T-helper 2 cell treated with Interferon-gamma antibody and Interleukin-4, amounts not matched to agents 100 ng/mL and 5 ng/mL, for 36 hours (primary cell): Measurements from ENCODE around the gene RYR2. TPM values are rescaled to one million over a fixed set of nuclear protein-coding genes. Genes with fewer than 3 reads are reported as not detected.
"Not testable (repeated sequence)": the region's sequence is repeated elsewhere in the genome, so short reads cannot be mapped to it uniquely, and the experiment has no call there.

Experiments used
- intact Hi-C: fragments of 100-400 bp; cut with micrococcal nuclease; formaldehyde crosslinking; loops from one replicate; pipeline ENCODE4 v1.15.1; 2023
- total RNA-seq: library from RNA; stranded (reverse); gene quantifications from 2 replicates; pipeline ENCODE4 v1.2.3, GENCODE V29; 2022

RYR2 gene
- total RNA-seq, 1 donor from 2014 or later: 0.39 TPM

DNA sequence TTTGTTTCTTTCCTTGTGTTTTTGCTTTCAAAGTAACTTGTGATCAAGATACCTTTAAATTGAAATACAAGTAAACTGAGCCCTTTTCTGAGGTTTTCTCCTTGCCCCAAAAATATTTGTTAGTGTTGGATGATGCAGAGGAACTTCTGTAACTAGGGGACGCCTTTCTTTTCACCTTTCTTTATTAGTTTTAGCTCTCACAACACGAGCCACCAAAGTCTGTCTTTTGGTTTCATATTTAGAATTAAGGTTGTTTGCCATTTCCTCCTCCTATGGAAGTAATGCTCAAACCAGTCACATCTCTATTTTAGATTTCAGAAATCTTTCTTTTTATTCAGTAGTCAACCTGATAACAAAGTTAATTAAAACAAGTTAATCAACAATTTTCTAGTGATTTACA lies 727.9 kb downstream of the RYR2 start:
- intact Hi-C loops: no loop called here

DNA sequence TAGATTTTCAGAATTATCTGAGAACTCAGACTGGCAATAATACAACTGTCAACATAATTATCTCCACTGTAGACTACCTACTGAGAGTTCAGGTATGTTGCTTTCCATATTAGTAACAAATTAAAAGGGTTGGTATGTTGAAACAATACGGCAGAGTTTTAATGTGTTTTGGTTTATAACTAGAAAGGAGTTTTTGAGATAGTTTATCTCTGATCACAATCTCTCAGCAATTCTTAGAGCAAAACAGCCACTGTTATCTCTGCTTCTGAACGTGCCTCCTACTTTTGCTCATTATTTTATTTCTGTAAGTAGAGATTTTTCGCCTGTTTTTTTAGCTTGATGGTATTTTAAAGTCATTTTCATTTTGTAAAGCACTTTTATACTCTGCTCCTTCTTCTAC lies 730.0 kb downstream of the RYR2 start:
- intact Hi-C loops: no loop called here

GRCh38 chr1:237774246-237774645 lies 732.3 kb downstream of the RYR2 start:
- intact Hi-C loops: no loop called here

- intact Hi-C loops: no loop called here
Observed at GRCh38 chr1:237779356-237779755, 737.4 kb downstream of the RYR2 start.

DNA sequence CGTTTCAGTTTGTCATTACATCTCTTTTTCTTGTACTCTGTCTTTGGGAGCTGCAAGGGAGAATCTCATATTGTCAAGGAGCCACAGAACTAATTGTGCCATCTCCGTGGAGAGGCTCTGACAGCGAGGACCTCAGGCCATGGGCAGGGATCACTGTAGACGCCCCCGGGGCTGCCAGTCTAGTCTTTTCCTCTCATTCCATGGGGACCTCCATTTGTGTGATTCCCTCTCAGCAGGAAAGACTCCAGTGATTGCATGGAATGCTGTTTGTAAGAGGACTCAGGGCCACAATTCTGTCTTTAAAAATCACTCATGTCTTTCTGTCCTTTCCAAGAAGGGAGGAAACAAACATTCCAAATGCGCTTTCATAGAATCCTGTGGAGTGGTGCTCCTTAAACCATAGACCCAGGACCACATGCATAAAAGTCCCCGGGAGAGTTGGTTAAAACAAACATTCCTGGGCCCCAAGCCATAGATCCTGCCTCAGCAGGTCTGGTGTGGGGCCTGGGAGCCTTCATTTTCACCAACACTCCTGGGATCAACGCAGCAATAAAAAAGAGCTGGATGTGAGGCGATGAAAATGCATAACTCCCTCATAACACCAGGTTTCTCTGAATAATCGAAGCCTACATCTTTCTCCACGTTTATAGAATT lies 744.2 kb downstream of the RYR2 start:
- intact Hi-C loops: no loop called here

GRCh38 chr1:237788069-237788468 lies 746.1 kb downstream of the RYR2 start:
- intact Hi-C loops: no loop called here

DNA sequence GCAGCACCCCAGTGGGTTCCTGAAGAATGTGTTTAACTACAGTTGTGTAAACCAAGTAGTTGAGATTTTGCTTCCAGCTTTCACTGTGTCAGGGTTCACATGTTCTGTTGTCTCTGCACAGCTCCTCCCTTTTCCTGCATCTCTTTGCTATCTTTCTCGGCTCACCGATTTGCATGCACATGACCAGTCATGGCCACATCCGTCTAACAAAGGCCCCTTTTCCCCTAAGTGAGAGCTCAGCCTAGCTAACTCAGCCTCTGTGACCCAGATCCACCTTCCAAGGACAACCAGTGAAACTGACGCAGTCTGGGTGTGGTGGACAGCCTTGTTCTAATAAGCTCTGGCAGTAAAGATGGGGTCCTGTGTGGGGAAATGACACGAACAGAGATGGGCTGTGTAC lies 747.6 kb downstream of the RYR2 start:
- intact Hi-C loops: loop anchor here (10.0 kb wide), 1 partner anchor 225 kb away; no protein-coding TSS in a partner anchor

DNA sequence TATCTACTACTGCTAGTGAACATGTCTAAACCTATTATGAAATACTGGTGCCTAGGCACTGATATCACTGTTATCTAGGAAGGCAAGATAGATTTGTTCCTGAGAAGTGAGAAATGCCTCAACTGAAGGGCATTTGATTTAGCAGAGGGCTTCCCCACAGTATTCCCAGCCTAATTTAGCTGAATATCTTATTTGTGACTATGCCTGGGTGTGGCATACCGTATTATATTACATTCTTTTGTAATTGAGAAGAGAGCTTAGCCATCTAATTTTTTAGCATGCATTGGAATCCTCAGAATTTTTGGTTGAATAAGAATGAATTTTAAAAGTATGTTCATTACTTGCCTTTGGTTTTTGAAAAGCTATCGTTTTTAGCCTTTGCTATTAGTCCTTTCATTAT lies 749.6 kb downstream of the RYR2 start:
- intact Hi-C loops: loop anchor here (10.0 kb wide), 1 partner anchor 227 kb away; no protein-coding TSS in a partner anchor

DNA sequence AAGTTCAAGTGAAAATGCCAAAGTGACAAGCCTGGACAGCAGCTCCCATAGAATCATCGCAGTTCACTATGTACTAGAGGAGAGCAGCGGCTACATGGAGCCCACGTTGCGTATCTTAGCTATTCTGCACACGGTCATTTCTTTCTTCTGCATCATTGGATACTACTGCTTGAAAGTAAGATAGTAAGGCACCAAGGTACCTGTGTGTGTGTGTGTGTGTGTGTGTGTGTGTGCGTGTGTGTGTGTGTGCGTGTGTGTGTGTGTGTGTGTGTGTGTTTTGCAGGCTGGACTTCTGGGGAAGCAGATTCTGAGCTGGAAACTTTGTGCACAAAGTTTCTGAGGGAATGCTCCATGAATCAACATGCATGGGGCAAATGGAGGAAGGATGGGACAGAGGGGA lies 750.2 kb downstream of the RYR2 start:
- intact Hi-C loops: loop anchor here (10.0 kb wide), 1 partner anchor 227 kb away; no protein-coding TSS in a partner anchor

GRCh38 chr1:237792726-237793125 lies 750.7 kb downstream of the RYR2 start:
- intact Hi-C loops: loop anchor here (10.0 kb wide), 1 partner anchor 228 kb away; no protein-coding TSS in a partner anchor

GRCh38 chr1:237794071-237794470 lies 752.1 kb downstream of the RYR2 start:
- intact Hi-C loops: loop anchor here (10.0 kb wide), 1 partner anchor 229 kb away; no protein-coding TSS in a partner anchor

DNA sequence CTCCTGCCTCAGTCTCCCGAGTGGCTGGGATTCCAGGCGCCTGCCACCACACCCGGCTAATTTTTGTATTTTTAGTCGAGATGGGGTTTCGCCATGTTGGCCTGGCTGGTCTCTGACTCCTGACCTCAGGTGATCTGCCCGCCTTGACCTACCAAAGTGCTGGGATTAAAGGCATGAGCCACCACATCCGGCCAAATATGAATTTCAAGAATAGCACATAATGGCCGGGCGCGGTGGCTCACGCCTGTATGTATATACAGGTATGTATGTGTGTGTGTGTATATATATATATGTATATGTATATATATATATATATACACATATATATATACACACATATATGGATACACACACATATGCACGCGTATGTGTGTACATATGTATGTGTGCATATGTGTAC lies 753.6 kb downstream of the RYR2 start:
- intact Hi-C loops: loop anchor here (10.0 kb wide), 1 partner anchor 231 kb away; no protein-coding TSS in a partner anchor

GRCh38 chr1:237799762-237800474 lies 757.9 kb downstream of the RYR2 start:
- intact Hi-C loops: loop anchor here (2.0 to 10.0 kb wide), 2 partner anchors 127 to 235 kb away; no protein-coding TSS in a partner anchor

GRCh38 chr1:237804516-237804915 lies 762.5 kb downstream of the RYR2 start:
- intact Hi-C loops: no loop called here

DNA sequence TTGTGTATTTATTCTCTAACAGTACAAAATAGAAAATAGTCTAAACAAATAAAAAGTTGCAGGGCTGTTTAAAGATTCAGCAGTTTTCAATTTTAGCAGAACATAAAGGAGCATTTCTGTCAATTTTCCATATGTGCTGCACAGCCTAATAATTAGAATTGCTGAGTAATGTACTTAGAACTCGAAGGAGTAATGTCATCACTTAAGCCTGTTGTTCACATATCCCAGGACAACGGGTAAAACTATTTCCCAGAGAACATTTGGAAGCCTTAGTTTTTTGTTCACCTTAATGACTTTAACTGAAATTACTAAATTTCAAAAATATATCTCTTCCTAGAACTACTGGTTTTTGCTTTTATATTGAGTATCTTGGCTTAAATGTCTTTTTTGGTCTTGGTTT lies 767.1 kb downstream of the RYR2 start:
- intact Hi-C loops: no loop called here

GRCh38 chr1:237811633-237812032 lies 769.6 kb downstream of the RYR2 start:
- intact Hi-C loops: no loop called here

GRCh38 chr1:237812061-237812460 lies 770.1 kb downstream of the RYR2 start:
- intact Hi-C loops: no loop called here

GRCh38 chr1:237814319-237814924 lies 772.4 kb downstream of the RYR2 start:
- intact Hi-C loops: no loop called here

DNA sequence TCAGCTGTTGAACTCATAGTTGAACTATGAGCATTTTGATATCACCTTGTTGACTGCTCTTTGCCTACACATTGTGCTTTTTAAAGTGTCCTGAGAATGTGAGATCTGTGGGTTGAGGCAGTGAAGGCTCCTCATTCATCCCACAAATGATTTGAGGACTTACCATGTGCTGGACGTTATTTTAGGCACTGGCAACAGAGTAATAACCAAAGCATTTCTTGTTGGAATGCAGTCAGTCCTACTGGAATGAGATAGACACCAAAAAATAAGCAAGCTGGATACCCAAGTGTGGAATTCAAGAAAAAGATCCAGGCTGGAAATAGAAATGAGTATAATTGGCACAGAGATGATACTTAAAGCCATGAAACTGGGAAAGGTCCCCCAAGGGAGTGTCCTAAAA lies 775.3 kb downstream of the RYR2 start:
- intact Hi-C loops: no loop called here

GRCh38 chr1:237820634-237821033 lies 778.6 kb downstream of the RYR2 start:
- intact Hi-C loops: not testable (repeated sequence)

DNA sequence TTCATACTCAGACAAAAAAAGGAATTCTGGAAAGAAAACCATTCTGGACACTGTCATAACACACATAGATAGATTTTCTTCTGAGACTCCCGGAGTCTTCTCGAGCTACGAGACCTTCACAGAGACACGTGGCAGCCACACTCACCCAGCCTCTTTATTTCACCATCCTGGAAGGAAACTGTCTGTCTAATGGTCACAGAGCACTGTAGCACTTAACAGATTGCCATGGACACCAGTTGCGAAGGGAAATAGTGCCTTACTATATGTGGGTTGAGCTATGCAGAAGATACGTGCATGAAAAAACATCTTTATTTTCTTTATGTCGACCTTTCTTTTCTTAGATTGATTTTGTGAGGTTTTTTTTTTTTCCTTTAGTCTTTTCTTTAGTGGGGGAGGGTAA lies 790.9 kb downstream of the RYR2 start:
- intact Hi-C loops: no loop called here

- intact Hi-C loops: no loop called here
Observed at GRCh38 chr1:237834048-237834447, 792.1 kb downstream of the RYR2 start.
